ENCODE measurements around the gene SRGAP1.

DNA sequence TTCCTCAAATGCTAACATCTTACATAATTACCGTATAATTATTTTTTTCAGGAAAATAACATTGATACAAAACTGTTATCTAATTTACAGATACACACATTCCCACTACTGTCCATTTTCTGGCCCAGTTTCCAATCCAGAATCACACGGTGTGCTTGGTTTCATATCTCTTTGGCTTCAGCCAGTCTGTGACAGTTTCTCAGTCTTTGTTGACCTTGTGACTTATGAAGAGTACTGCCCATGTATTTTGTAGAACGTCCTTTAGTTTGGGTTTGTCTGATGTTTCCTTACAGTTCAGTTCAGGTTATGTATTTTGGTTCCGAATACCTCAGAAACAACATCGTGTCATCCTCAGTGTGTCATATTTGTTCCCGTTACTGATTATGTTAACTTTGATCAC, 48.6 kb upstream of the SRGAP1 start:
- TF ChIP-seq SIN3A (IDR thresholded peaks at IDR 0.05; ENCODE audit: borderline replicate concordance, insufficient read depth, low read depth, low read length) (no peak), POLR2AphosphoS5 (IDR thresholded peaks at IDR 0.05; ENCODE audit: low read depth, low read length) (no peak), TCF7L2 (IDR thresholded peaks at IDR 0.05; ENCODE audit: low read depth, low read length) (no peak)
- TF ChIP-seq, protein P1, sequence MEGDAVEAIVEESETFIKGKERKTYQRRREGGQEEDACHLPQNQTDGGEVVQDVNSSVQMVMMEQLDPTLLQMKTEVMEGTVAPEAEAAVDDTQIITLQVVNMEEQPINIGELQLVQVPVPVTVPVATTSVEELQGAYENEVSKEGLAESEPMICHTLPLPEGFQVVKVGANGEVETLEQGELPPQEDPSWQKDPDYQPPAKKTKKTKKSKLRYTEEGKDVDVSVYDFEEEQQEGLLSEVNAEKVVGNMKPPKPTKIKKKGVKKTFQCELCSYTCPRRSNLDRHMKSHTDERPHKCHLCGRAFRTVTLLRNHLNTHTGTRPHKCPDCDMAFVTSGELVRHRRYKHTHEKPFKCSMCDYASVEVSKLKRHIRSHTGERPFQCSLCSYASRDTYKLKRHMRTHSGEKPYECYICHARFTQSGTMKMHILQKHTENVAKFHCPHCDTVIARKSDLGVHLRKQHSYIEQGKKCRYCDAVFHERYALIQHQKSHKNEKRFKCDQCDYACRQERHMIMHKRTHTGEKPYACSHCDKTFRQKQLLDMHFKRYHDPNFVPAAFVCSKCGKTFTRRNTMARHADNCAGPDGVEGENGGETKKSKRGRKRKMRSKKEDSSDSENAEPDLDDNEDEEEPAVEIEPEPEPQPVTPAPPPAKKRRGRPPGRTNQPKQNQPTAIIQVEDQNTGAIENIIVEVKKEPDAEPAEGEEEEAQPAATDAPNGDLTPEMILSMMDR (IDR thresholded peaks at IDR 0.05), result no peak
- TF ChIP-seq, protein P2, sequence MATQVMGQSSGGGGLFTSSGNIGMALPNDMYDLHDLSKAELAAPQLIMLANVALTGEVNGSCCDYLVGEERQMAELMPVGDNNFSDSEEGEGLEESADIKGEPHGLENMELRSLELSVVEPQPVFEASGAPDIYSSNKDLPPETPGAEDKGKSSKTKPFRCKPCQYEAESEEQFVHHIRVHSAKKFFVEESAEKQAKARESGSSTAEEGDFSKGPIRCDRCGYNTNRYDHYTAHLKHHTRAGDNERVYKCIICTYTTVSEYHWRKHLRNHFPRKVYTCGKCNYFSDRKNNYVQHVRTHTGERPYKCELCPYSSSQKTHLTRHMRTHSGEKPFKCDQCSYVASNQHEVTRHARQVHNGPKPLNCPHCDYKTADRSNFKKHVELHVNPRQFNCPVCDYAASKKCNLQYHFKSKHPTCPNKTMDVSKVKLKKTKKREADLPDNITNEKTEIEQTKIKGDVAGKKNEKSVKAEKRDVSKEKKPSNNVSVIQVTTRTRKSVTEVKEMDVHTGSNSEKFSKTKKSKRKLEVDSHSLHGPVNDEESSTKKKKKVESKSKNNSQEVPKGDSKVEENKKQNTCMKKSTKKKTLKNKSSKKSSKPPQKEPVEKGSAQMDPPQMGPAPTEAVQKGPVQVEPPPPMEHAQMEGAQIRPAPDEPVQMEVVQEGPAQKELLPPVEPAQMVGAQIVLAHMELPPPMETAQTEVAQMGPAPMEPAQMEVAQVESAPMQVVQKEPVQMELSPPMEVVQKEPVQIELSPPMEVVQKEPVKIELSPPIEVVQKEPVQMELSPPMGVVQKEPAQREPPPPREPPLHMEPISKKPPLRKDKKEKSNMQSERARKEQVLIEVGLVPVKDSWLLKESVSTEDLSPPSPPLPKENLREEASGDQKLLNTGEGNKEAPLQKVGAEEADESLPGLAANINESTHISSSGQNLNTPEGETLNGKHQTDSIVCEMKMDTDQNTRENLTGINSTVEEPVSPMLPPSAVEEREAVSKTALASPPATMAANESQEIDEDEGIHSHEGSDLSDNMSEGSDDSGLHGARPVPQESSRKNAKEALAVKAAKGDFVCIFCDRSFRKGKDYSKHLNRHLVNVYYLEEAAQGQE (IDR thresholded peaks at IDR 0.05; ENCODE audit: insufficient read depth in 1 of 2, low read depth in 2 of 2, low read length in 1 of 2), result no peak
